Body of pancreas (tissue), 4 donors: ENCODE results near the gene MORC1. TPM values are rescaled to one million over a fixed set of nuclear protein-coding genes. Genes with fewer than 3 reads are reported as not detected.

Experiments
- ATAC-seq: fragments of 150-250 bp; one replicate; pipeline ENCODE4 v1.9.1; 2016
- DNase-seq, 4 donors: peaks; one replicate each; pipeline ENCODE4 v3.0.0-alpha.2; 2019
- H3K27ac ChIP-seq, 4 donors: fragments of 200-600 bp; sonication (generic); 1 replicate in 3 of 4; 2 replicates in 1 of 4; pipeline versions ENCODE4 v1.5.1 to v1.6.1; 2016 to 2019; ENCODE audit warnings: mild to moderate bottlenecking in 1 of 4, mixed read lengths in 1 of 4, moderate library complexity in 1 of 4
- H3K27me3 ChIP-seq, 2 donors: fragments of 200-600 bp; sonication (generic); one replicate each; pipeline ENCODE4 v1.6.0; 2016; ENCODE audit warnings: mild to moderate bottlenecking in 1 of 2
- H3K36me3 ChIP-seq, 2 donors: fragments of 200-600 bp; sonication (generic); replicated peaks in 1 of 2; 2 replicates each; pipeline ENCODE4 v1.5.1; 2016; ENCODE audit warnings: low read depth in 2 of 2; ENCODE audit not compliant: insufficient read depth in 1 of 2
- H3K4me1 ChIP-seq: fragments of 200-600 bp; sonication (generic); one replicate; pipeline ENCODE4 v1.6.0; 2016
- H3K4me3 ChIP-seq, 2 donors: fragments of 200-600 bp; sonication (generic); 1 replicate in 1 of 2; 2 replicates in 1 of 2; pipeline ENCODE4 v1.5.1; 2016 to 2019
- H3K9me3 ChIP-seq, 3 donors: fragments of 200-600 bp; sonication (generic); 1 replicate in 2 of 3; 2 replicates in 1 of 3; pipeline ENCODE4 v1.5.1; 2016
- CTCF ChIP-seq, 7 experiments: fragments of 450-650 bp in 4 of 7; fragments of 200-600 bp in 3 of 7; sonication (generic) in 3 of 7; IDR thresholded peaks; one replicate each; pipeline ENCODE4 v1.5.1; 2016 to 2019; ENCODE audit warnings: antibody characterized with exemption in 7 of 7
- POLR2A ChIP-seq, 3 donors: fragments of 450-650 bp; IDR thresholded peaks; one replicate each; pipeline ENCODE4 v1.6.1; 2016; ENCODE audit warnings: antibody characterized with exemption in 3 of 3, mild to moderate bottlenecking in 2 of 3
- WGBS, 2 donors: methylation state at CpG; one replicate each; pipeline ENCODE4 v1.1.5; 2017; 5-methylcytosine and 5-hydroxymethylcytosine counted together
- intact Hi-C: fragments of 100-400 bp; cut with DNase I; formaldehyde crosslinking; loops from one replicate; pipeline ENCODE4 v1.15.1; 2023
- total RNA-seq, 2 donors: library from RNA; depleted of rRNA; stranded (reverse); fragments of >200 nt; gene quantifications; one replicate each; pipeline ENCODE4 v1.1.0, GENCODE V29; 2016

Gene MORC1
- total RNA-seq, 2 donors from 2014 or later = not detected

GRCh38 chr3:109127553-109127952 is 9.6 kb upstream of the MORC1 start:
- TF ChIP-seq CTCF (IDR thresholded peaks at IDR 0.05) (no peak), POLR2A (IDR thresholded peaks at IDR 0.05) (no peak)
- no peak overlapping the region for H3K27ac ChIP-seq
- 72% methylated on average over 2 of the region's 2 CpGs for WGBS, 2 donors
- ATAC-seq (no peak), DNase-seq (no peak)
- no peaks in the 10 kb centered on the region for H3K4me1 ChIP-seq
- no peak overlapping the region for H3K4me3 ChIP-seq
- no peaks in the 10 kb centered on the region for H3K36me3 ChIP-seq
- intact Hi-C loops = no loop called here
- no peaks in the 10 kb centered on the region for H3K27me3 ChIP-seq
- no peaks in the 10 kb centered on the region for H3K9me3 ChIP-seq

GRCh38 chr3:109125902-109126301 is 8.0 kb upstream of the MORC1 start:
- Histone ChIP-seq H3K36me3 (no peaks in the 10 kb centered on the region), H3K4me3 (no peak overlapping the region), H3K4me1 (no peaks in the 10 kb centered on the region), H3K27me3 (no peaks in the 10 kb centered on the region), H3K27ac (no peak overlapping the region), H3K9me3 (no peaks in the 10 kb centered on the region)
- intact Hi-C loops = no loop called here
- no peak for ATAC-seq
- no peak for DNase-seq
- TF ChIP-seq CTCF (IDR thresholded peaks at IDR 0.05) = no peak

GRCh38 chr3:109122690-109123089 is 4.8 kb upstream of the MORC1 start:
- no peak for ATAC-seq
- TF ChIP-seq CTCF (IDR thresholded peaks at IDR 0.05) (no peak), POLR2A (IDR thresholded peaks at IDR 0.05) (no peak)

GRCh38 chr3:109118584-109118983 is 650 bp upstream of the MORC1 start:
- Histone ChIP-seq H3K4me1 (no peaks in the 10 kb centered on the region), H3K27me3 (no peaks in the 10 kb centered on the region), H3K9me3 (no peaks in the 10 kb centered on the region), H3K27ac (no peak overlapping the region), H3K4me3 (no peak overlapping the region), H3K36me3 (no peaks in the 10 kb centered on the region)
- WGBS, 2 donors = 50 to 66% methylated on average over 7 of the region's 7 CpGs
- no peak for TF ChIP-seq CTCF (IDR thresholded peaks at IDR 0.05)
- TF ChIP-seq POLR2A (IDR thresholded peaks at IDR 0.05) = no peak
- intact Hi-C loops = no loop called here
- ATAC-seq (no peak), DNase-seq (peak; percentile 13 to 41 (median 25))

More at GRCh38 chr3:109122690-109123089, 4.8 kb upstream of the MORC1 start:
- Histone ChIP-seq H3K27ac (no peak overlapping the region), H3K4me3 (no peak overlapping the region), H3K27me3 (no peaks in the 10 kb centered on the region), H3K36me3 (no peaks in the 10 kb centered on the region), H3K4me1 (no peaks in the 10 kb centered on the region), H3K9me3 (no peaks in the 10 kb centered on the region)
- DNase-seq = no peak
- intact Hi-C loops = no loop called here

- 79 to 80% methylated on average over 2 of the region's 2 CpGs for WGBS, 2 donors
- Histone ChIP-seq H3K4me1 (no peaks in the 10 kb centered on the region), H3K27me3 (no peaks in the 10 kb centered on the region), H3K4me3 (no peak overlapping the region), H3K27ac (no peak overlapping the region), H3K36me3 (no peaks in the 10 kb centered on the region), H3K9me3 (no peaks in the 10 kb centered on the region)
- ATAC-seq (no peak), DNase-seq (no peak)
- intact Hi-C loops = no loop called here
- no peak for TF ChIP-seq POLR2A (IDR thresholded peaks at IDR 0.05)
- TF ChIP-seq CTCF (IDR thresholded peaks at IDR 0.05) = no peak
Measured at GRCh38 chr3:109116031-109116430, 1.9 kb downstream of the MORC1 start.
